ENCODE data around the gene ASCC3.
"Not testable (repeated sequence)": the region's sequence is repeated elsewhere in the genome, so short reads cannot be mapped to it uniquely, and the experiment has no call there.

The ASCC3 gene

DNA sequence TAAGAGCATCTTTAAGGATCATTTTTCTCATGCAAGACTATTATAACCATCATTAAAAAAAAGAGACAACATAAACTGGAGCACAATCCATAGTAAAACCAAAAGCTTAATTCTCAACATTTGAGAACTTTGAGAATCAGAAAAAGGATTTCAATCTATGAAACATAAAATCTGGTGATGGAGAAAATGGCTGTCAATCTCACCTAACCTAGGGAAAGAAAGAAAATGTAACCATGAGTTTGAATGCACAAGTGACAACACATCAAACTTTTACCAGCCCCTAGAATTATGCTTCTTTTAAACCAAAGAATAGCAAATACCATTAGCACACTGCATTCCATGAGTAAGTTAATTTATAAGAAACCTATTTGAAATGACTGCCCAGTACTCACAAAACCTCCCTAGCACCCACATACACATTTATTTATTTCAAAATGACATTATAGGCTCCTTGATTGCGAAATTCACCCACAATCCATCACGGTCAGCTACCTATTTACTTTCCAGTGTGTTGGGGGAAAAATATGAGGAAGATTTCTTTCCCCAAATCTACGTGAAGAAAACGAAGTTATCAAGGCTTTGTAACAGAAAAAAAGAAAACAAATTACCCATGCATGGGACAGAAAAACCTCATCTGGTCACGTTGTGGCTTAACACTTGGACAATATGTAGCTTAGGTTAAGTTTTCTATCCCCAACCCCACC is 828 bp downstream of the ASCC3 start:
- DNase-seq, result no peak

DNA sequence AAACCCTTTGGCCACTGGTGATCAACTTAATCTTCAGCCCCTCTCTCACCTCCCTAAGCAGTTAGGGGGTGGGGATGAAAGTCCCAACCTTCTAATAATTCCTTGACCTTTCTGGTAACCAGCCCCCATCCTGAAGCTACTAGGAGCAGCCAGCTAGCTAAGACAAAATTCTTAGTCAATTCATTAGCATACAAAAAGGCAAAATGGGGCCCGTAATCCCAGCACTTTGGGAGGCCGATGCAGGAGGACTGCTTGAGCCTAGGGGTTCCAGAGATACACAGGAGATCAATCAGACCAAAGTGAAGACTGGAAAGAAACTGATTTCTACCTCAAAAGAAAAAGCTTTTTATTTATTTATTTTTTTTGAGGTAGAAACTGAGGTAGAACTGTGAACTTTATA is 1.8 kb downstream of the ASCC3 start:
- no peak for DNase-seq

DNA sequence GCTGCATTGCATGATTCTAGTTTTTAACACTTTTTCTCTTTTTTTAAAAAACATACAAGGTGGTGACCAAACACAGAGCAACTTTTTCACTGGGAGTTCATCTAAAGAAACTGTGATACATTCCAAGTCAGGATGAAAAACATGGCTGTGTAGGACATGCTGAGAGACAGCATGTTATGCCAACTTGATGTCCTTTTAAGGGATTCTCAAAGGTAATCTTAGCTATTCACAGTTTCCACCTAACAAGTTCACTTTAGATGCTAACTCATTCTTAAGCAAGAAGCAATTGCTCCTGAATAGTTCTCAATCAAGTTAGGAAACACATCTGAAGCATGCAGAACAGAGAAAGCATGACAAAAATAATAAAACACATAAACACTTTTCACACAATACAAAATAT is 3.3 kb downstream of the ASCC3 start:
- DNase-seq, result no peak

DNA sequence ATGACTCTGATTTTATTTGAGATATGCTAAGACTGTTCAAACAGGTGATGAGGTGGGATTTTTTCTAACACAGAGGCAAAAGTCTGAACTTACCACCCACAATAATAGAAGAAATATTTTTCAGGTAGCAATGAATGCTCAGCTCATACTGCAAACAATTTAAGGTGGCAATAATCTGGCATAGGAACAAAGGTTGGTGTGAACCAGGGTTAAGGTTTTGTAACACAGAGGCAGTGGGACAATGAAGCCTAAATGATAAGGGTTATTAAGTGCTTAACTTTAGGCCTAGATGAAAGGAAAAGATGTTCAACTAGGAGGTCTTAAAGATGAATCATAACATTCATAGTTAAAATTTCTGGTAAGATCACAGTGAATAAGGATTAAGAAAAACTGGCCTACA is 4.9 kb downstream of the ASCC3 start:
- no peak for DNase-seq

DNA sequence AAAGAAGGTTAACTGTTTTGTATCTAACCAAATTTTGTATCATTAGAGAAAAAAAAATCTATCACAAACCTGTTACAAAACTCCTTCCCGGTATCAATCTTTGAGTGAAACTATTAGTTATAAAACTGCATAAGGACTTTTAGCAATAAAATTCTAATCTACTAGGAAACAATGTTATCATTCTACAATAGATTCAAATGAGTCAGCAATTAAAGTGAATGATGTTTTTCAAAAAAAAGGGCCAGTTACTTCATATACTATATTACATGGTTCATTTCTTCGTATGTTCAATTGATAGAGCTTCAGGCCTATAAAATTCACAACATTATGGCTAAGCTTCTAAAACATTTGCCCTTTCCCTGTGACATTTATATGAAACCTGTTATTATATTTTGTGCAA is 15.6 kb downstream of the ASCC3 start:
- DNase-seq, result no peak

DNA sequence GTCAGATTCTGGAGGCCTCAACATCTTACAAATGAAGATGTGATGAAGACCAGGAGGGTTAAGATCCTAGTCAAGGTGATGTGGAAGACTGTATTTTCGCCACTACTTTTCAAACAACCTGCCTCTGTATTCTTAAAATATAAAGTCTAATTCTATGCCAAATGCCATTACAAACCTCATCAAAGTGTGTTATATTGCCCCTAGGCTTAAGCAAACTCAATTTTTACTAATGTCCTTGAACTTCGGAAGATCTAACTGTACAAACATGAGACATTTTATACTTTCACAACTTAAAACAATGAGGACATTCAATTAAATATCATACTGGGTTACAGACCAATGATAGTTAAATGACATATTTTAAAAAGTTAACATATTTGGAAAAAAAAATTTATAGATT is 19.1 kb downstream of the ASCC3 start:
- DNase-seq, result no peak

DNA sequence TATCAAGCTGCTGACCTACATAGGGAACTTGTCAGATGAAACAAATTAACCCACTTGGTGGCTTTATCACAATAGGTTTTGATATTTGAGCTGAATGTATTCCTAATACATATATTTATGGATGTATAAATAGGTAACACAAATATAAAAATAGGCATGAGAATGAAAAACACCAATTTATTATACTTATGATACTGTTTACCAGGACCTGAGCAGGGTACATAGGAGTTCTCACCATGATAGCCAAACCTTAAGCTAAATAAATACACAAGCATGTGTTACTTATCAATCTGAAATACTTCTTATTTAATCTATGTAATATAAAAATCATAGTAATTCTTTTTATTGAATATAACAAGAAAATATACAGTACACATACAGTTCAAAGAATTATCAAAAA is 25.0 kb downstream of the ASCC3 start:
- no peak for DNase-seq

DNA sequence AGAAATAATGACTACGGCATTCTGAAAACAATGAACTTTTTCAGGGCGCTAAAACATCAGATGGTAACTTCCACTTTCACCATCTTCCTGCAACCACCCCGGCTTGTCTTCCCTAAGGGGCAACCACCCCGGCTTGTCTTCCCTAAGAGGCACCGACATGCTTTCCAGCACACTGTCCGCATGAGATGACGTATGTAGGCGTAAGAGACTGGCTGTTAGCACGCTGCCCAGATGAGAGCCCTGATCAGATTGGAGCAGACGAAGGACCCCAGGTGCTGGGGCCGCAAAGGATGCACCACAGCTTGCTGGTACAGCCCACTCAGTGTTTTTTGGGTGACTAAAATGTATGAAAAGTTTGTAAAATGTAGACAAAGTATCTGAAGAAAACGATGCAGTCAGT is 29.3 kb downstream of the ASCC3 start:
- no peak for DNase-seq

DNA sequence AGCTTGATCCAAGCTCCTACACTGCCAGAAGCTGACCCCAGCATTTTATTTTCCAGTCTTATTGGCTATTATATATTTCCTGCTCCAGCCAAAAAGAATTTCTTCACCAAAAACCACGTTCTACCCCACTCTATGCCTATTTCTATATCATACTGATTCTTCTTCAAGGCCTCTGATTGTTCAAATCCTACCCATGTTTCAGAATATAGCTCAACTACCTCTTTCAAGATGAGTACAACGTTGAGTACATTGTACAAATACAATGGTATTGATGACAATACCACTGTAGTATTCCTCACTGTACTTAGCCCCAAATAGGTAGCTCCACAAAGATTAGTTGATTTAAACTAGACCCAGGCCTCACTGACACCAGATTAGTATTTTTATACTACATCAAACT is 31.0 kb downstream of the ASCC3 start:
- no peak for DNase-seq

DNA sequence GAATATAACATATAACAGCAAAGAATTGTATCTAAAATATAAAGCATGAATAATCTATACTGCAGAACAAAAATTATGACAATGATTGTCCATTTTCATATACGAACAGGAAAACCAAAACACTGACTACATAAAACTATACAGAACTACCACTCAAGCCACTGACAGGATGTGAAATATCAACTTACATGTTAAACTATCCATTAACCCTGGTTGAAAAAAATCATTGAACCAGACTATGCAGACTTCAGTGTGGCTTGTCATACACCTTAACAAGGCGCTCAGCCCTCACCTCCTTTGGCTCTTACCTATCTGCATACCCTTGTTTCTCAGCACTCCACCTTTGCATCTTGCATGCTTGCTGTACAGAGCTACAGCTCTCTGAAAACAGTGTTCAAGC is 34.9 kb downstream of the ASCC3 start:
- DNase-seq, result no peak

DNA sequence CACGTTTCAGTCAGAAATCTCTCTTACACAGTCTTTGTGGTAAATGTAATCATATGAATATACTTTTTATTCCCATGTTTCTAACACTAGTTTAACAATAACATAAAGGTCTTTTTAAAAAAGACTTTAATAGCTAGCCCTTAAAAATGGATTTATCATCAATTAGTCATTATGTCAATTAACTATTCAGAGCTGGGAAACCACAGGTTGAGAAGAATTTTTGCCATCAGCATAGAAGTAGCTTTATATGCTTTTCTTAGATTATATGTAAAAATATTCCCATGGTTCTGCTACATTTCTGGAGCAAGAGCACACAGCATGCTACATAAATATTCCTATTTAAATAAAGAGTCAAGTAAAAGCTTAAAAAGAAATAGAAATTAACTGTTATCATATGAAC is 35.5 kb downstream of the ASCC3 start:
- no peak for DNase-seq

DNA sequence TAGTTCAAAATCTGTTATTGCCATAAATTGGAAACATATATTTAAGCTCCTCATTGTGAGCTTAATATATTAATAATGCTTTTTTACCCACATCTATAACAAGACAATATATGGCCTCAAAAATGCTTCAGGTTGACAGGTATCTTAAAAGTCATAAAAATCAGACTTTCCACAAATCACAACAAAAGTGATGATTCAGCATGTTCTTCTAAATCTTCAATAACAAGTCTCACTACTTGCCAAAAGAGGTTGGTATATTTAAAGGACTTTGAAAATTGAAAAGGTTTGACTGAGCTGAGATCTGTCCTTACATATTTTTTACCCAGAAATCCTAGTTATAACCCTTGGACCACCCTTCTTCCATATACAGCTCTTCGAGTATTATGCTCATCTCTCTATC is 41.7 kb downstream of the ASCC3 start:
- DNase-seq, result no peak

DNA sequence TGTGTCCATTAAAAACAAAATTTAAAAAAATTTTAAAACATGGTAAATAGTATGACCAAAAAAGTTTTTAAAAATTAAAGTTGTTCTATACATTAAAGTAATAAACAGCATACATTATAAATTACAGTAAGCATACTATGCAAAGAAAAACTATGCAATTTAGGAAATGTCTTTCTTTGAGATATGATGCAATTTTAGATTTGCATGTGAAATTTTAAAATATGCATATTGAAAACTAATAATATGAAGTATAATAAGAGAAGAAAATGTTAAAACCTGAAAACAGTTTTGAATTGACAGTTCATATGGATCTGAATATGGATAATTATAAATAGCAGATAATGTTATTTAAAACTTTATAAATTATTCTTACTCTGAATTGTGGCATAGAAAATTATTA is 43.1 kb downstream of the ASCC3 start:
- DNase-seq, result no peak

DNA sequence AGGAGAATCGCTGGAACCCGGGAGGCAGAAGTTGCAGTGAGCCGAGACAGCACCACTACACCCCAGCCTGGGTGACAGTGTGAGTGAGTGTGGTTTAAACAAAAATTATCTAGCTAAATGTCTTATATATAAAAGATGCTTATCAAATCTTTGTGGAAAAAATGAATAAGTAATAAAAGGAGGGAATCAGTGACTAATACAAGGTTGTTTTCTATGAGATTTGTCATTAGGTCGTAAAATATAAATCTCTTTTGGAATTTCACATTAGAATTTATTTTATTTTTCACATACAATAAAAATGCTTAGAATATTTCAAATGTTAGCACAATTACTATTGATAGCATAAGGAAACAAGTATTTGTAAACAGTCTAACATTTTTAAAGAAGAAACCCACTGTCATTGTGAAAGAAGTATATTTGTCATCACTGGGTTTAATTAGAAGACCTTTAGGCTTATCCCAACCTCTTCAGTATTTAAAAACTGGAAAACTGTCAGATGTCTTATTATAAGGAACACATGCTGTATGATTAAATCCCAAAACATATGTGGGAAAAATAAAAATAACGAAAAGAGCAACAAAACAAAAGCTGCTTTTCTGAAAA is 47.1 kb downstream of the ASCC3 start:
- DNase-seq, result no peak

DNA sequence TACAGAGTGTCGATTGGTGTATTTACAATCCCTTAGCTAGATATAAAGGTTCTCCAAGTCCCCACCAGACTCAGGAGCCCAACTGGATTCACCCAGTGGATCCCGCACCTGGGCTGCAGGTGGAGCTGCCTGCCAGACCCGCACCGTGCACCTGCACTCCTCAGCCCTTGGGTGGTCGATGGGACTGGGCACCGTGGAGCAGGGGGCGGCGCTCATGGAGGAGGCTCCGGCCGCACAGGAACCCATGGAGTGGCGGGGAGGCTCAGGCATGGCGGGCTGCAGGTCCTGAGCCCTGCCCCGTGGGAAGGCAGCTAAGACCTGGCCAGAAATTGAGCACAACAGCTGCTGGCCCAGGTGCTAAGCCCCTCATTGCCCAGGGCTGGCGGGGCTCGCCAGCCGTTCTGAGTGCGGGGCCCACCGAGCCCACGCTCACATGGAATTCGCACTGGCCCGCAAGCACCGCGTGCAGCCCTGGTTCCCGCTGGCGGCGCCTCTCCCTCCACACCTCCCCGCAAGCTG is 52.0 kb downstream of the ASCC3 start:
- not testable (repeated sequence) for DNase-seq

DNA sequence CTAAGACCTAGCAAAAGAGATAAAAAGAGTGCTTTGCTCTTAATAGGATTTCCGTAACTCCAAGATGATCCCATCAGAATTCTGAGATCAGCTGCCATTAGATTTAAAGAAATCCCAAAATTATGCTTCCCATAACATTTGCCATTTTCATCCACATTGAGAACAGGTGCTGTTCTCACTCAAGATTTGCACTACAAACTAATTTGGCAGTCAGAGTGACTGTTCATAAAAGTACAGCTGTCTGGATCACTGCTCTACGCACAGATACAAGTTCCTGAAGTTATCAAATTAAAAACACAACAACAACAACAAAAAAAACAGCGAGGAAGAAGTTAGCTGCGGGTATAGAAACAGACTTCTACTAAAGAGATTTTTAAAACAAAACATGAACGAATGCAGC is 58.1 kb downstream of the ASCC3 start:
- no peak for DNase-seq

DNA sequence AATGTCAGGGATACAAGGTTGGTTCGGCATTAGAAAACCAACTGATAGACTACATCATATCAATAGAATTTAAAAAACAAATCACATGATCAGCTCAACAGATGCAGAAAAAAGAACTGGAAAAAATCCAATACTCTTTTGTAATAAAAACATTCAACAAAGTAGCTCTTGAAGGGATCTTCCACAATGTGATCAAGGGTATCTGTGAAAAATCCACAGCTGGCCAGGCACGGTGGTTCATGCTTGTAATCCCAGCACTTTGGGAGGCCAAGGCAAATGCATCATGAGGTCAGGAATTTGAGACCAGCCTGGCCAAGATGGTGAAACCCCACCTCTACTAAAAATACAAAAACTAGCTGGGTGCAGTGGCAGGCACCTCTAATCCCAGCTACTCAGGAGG is 63.1 kb downstream of the ASCC3 start:
- no peak for DNase-seq

DNA sequence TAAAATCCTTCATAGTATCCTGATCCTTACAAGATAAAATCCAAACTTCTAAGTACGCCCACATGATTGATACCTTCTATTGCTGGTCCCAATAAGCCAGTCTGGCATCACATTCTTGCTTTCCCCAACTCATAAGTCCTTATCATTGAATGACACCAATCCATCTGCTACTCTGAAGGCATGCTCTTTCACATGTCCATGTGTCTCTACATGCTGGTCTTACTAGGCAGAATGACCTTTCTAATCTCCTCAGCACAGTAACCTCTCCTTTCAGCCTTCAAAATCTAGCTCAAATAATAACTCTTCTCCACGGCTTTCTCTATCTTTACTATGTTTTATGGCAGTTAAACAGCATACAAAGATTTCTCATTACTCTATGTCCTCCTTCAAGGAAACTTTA is 71.1 kb downstream of the ASCC3 start:
- no peak for DNase-seq

DNA sequence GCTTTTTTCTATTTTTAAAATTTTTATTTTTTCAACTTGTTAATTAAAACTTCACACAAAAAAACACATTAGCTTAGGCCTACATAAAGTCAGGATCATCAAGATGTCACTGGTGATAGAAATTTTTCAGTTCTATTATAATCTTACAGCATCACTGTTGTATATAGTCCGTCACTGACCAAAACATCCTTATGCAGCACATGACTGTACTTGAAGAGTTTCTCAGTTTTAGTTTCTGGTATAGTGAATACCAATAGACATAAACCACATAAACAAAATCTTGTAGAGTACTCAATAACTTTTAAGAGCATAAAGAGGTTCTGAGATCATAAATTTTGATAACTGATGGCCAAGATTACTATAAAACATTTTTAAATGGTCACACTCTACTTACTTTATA is 71.8 kb downstream of the ASCC3 start:
- DNase-seq, result no peak

DNA sequence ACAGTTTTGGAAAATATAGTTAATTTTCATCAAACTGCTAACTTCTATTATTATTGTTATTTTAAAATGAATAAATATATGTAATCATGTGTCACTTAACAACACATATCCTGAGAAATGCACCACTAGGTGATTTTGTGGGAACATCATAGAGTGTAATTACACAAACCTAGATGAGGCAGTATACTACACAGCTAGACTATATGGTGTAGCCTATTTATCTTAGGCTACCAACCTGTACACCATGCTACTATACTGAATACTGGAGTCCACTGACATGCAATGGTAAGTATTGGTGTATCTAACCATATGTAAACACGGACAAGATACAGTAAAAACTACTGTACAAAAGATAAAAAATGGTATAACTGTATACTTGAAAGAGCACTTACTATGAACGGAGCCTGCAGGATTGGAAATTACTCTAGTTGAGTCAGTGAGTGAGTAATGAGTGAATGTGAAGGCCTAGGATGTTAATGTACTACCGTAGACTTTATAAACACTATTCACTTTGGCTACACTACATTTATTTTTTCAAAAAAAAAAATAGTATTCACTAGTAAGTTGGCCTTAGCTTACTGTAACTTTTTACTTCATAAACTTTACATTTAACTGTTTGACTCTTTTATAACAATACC is 72.4 kb downstream of the ASCC3 start:
- no peak for DNase-seq

DNA sequence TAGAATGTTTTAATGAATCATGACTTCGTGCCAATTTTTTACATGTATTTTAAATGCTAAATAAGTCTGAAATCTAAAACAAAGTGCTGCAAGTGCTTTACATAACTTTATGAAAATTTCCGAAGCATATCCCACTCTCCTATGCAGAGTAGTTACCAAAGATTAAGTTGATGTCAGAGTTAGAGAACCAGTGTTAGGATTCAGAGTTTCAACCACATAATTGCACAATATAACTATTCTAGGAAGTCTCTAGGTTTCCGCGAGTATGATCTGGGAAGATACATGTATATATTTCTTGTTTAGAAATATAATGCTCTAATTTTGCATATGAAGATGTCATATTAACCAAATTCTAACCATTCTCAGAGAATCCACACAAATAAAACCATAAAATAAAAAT is 74.8 kb downstream of the ASCC3 start:
- no peak for DNase-seq

DNA sequence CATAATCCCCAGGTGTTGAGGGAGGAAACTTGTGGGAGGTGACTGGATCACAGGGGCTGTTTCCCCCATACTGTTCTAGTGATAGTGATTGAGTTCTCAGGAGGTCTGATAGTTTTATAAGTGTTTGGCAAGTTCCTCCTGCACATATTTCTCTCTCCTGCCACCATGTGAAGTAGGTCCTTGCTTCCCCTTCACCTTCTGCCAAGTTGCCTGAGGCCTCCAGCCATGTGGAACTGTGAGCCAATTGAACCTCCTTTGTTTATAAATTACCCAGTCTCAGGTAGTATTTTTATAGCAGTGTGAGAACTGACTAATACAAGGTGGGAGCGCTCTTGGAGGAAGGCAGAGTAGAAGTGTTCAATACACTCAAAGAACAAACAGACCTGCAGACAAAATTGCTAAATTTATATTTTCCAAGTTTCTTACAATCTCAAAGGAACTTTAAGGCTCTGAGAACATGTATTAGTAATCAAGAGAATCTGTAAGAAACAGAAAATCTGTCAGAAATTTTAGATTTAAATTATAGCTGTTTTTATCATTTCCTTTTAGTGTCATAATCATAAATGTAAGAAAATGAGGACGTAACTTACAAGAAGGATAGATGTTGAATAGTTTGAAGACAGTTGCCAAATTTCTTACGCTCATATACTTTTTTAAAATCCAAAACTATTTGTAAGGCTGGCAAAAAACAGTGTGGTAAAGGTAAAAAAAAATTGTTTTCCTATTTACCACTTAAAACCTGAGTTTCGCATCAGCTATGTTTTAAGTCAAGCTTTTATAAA is 77.7 kb downstream of the ASCC3 start:
- no peak for DNase-seq

DNA sequence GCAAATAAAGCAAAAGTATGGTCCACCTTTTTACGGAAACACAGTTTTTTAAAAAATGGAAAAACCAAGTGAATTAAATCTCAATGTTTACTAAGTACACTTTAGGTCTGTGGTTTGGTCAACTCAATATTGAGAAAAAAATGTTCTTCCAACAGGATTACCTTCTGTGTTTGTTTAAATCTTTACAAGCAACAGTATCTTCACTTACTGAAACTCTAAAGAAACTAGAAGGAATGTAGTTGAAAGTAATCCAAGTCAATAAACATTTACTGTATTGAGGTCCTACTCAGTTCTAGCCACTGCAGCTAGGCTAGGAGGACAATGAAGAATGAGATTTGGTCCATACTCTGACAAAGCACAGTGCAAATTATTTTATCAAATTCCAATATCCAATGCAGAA is 80.1 kb downstream of the ASCC3 start:
- DNase-seq, result no peak
